CD8-positive, alpha-beta memory T cell (primary cell): ENCODE data around the gene STXBP2. TPM values are rescaled to one million over a fixed set of nuclear protein-coding genes. Genes with fewer than 3 reads are reported as not detected.

Source experiments
- CTCF ChIA-PET: fragments of 350-600 bp; sonication (Branson Sonifier 250); formaldehyde crosslinking; loops from one replicate; lab custom pipeline; 2021; ENCODE audit warnings: antibody characterized with exemption; lab: Charles Lee
- POLR2A ChIA-PET: fragments of 350-600 bp; sonication (Branson Sonifier 250); formaldehyde crosslinking; loops from one replicate; lab custom pipeline; 2021; ENCODE audit warnings: antibody characterized with exemption; lab: Charles Lee
- DNase-seq, 5 donors: peaks; one replicate each; pipeline versions ENCODE4 v3.0.0 to v3.0.0-alpha.2; 2020 to 2022; ENCODE audit warnings: mixed read lengths in 1 of 5
- H3K27ac ChIP-seq: one replicate; pipeline ENCODE4 v1.7.0; 2013; ENCODE audit warnings: low read depth, mild to moderate bottlenecking, low read length, moderate library complexity
- H3K27me3 ChIP-seq: 2 replicates; pipeline ENCODE4 v1.7.0; 2013; ENCODE audit warnings: low read length, mild to moderate bottlenecking; ENCODE audit not compliant: insufficient read depth, poor library complexity, severe bottlenecking
- H3K36me3 ChIP-seq: 2 replicates; pipeline ENCODE4 v1.7.0; 2013; ENCODE audit warnings: mild to moderate bottlenecking, low read length, moderate library complexity; ENCODE audit not compliant: insufficient read depth
- H3K4me1 ChIP-seq: 2 replicates; pipeline ENCODE4 v1.7.0; 2013; ENCODE audit warnings: mild to moderate bottlenecking, low read length, moderate library complexity; ENCODE audit not compliant: insufficient read depth
- H3K4me3 ChIP-seq: 2 replicates; pipeline ENCODE4 v1.7.0; 2013; ENCODE audit warnings: mild to moderate bottlenecking, low read length
- H3K9me3 ChIP-seq: 2 replicates; pipeline ENCODE4 v1.7.0; 2013; ENCODE audit warnings: mild to moderate bottlenecking, low read length
- H3K27ac Mint-ChIP-seq, 8 donors: one replicate each; pipeline ENCODE4 v1.8.0; 2020 to 2021; ENCODE audit warnings: mixed read lengths in 8 of 8, mild to moderate bottlenecking in 6 of 8, inconsistent platforms in 3 of 8, moderate library complexity in 3 of 8
- H3K27me3 Mint-ChIP-seq, 2 donors: one replicate each; pipeline ENCODE4 v1.8.0; 2020 to 2021; ENCODE audit warnings: mixed read lengths in 2 of 2, mild to moderate bottlenecking in 1 of 2, moderate library complexity in 1 of 2
- H3K36me3 Mint-ChIP-seq, 3 donors: one replicate each; pipeline ENCODE4 v1.8.0; 2020 to 2021; ENCODE audit warnings: mixed read lengths in 3 of 3, inconsistent platforms in 1 of 3, mild to moderate bottlenecking in 1 of 3
- H3K4me1 Mint-ChIP-seq, 3 donors: one replicate each; pipeline ENCODE4 v1.8.0; 2020 to 2021; ENCODE audit warnings: mixed read lengths in 3 of 3, inconsistent platforms in 1 of 3, mild to moderate bottlenecking in 1 of 3
- H3K4me3 Mint-ChIP-seq, 7 donors: one replicate each; pipeline ENCODE4 v1.8.0; 2020 to 2021; ENCODE audit warnings: mixed read lengths in 7 of 7, mild to moderate bottlenecking in 6 of 7, moderate library complexity in 4 of 7, inconsistent platforms in 2 of 7
- H3K9me3 Mint-ChIP-seq, 5 donors: one replicate each; pipeline ENCODE4 v1.8.0; 2020 to 2022; ENCODE audit warnings: mixed read lengths in 5 of 5, mild to moderate bottlenecking in 3 of 5, moderate library complexity in 2 of 5, inconsistent platforms in 1 of 5
- polyA plus RNA-seq: library from polyadenylated mRNA; unstranded; fragments of 300-500 nt; fragmentation: Illumina TruSeq; gene quantifications from one replicate; pipeline ENCODE4 v1.2.3, GENCODE V29; 2021
- total RNA-seq, 2 experiments: library from RNA; stranded (reverse); gene quantifications; one replicate each; pipeline ENCODE4 v1.2.3, GENCODE V29; 2021

STXBP2 gene
- total and polyA plus RNA-seq, 3 experiments from 2014 or later = 75.2 to 80.5 (median 80.1) TPM

DNA sequence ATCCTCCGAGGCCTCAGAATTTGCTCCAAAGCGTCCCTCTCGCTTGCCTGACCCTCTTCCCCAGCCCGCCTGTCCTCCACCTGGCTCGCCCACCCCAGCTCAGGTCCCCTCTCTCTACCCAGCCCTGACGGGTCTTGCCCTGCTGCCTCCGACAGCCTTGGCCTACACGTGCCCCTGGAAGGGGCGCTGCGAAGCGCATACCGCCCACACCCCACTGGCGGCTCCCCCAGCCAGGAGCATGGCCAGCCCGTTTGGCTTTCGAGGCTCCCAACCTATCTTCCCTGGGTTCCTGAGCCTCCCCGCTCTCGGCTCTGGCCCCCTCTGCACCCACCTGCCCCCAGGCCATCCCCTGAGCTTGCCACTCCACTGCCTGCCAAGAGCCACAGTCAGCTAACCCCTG, 12.1 kb upstream of the STXBP2 start:
- no peak overlapping the region for H3K27ac ChIP-seq
- Mint-ChIP-seq H3K9me3 (no peaks in the 10 kb centered on the region), H3K27ac (no peak overlapping the region), H3K4me3 (peak overlapping the region in 1 of 7 donors; percentile 23), H3K36me3 (peaks cover 5 to 82% (median 17%) of the 10 kb centered on the region in 3 donors), H3K4me1 (peaks cover 21 to 32% (median 25%) of the 10 kb centered on the region in 3 donors), H3K27me3 (no peaks in the 10 kb centered on the region)
- peaks cover 37% of the 10 kb centered on the region for H3K36me3 ChIP-seq
- ChIA-PET POLR2A (no interaction called here), CTCF (no interaction called here)
- H3K4me1 ChIP-seq = peaks cover 11% of the 10 kb centered on the region
- H3K4me3 ChIP-seq = no peak overlapping the region
- no peaks in the 10 kb centered on the region for H3K27me3 ChIP-seq
- no peaks in the 10 kb centered on the region for H3K9me3 ChIP-seq
- DNase-seq = no peak

DNA sequence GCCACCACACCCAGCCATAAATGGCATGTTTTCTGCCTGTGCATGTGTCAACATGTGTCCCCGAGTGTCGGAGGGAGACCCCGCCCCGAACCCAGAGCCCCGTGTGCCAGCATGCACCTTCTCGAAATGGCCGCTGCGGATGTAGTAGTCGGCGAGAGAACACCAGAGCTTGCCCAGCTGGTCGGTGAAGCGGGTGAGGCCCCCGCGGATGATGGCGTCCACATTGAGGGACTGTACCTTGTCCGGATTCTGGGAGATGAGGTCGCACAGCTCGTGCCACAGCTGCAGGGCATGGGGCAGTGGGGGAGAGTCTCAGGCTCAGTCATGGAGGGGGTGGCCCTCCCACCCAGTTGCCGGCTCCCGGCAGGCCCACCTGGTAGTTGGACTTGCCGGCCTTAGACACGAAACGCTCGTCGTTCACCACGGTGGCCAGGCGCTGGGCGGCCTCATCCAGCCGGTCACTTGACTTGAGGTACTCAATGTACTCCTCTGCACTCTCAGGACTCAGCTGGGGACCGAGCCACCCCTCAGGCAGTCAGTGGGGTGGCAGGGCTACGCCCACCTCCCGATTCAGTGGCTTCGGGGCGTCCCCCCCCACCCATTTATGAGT, 11.0 kb upstream of the STXBP2 start:
- Histone ChIP-seq H3K27me3 (no peaks in the 10 kb centered on the region), H3K9me3 (no peaks in the 10 kb centered on the region), H3K27ac (no peak overlapping the region), H3K4me1 (peaks cover 22% of the 10 kb centered on the region), H3K4me3 (no peak overlapping the region), H3K36me3 (peaks cover 37% of the 10 kb centered on the region)
- peaks cover 32 to 42% (median 35%) of the 10 kb centered on the region in 3 donors for H3K4me1 Mint-ChIP-seq
- no peak overlapping the region for H3K4me3 Mint-ChIP-seq
- H3K36me3 Mint-ChIP-seq = peaks cover 5 to 77% (median 17%) of the 10 kb centered on the region in 3 donors
- H3K9me3 Mint-ChIP-seq = no peaks in the 10 kb centered on the region
- DNase-seq = no peak
- ChIA-PET CTCF (no interaction called here), POLR2A (no interaction called here)
- no peaks in the 10 kb centered on the region for H3K27me3 Mint-ChIP-seq
- peak overlapping the region in 1 of 8 donors; percentile 84 for H3K27ac Mint-ChIP-seq

DNA sequence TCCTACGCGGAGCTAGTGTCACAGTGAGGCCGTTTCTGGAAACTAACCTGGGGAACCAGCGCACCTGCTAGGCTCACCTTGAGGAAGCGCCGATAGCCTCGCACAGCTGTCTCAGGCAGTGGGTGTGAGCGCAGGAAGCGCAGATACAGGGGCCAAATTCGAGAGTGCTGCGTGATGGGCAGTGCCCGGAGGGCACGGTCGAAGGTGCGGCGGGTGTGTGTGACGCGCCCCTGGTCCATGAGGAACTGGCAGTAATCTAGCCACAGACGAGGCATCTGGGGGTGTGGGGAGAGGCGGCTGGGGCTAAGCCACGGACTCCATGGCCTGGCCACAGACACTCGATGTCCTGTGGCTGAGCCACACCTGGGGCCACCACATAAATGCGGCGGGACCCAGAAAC, 9.7 kb upstream of the STXBP2 start:
- Mint-ChIP-seq H3K4me3 (peak overlapping the region in 5 of 7 donors; percentile 12 to 39 (median 21)), H3K27ac (peak overlapping the region in 2 of 8 donors; percentile 25 to 33)

GRCh38 chr19:7628589-7629311, 8.2 kb upstream of the STXBP2 start:
- H3K36me3 Mint-ChIP-seq = peaks cover 0 to 62% (median 8%) of the 10 kb centered on the region in 3 donors
- no peaks in the 10 kb centered on the region for H3K27me3 ChIP-seq

More for the DNA sequence above, 9.7 kb upstream of the STXBP2 start:
- peaks cover 22% of the 10 kb centered on the region for H3K4me1 ChIP-seq
- DNase-seq = no peak
- H3K27ac ChIP-seq = no peak overlapping the region
- H3K4me1 Mint-ChIP-seq = peaks cover 32 to 51% (median 37%) of the 10 kb centered on the region in 3 donors
- ChIA-PET POLR2A (no interaction called here), CTCF (no interaction called here)
- peaks cover 28% of the 10 kb centered on the region for H3K36me3 ChIP-seq
- no peaks in the 10 kb centered on the region for H3K9me3 ChIP-seq
- H3K27me3 Mint-ChIP-seq = no peaks in the 10 kb centered on the region
- no peaks in the 10 kb centered on the region for H3K27me3 ChIP-seq
- no peaks in the 10 kb centered on the region for H3K9me3 Mint-ChIP-seq
- H3K36me3 Mint-ChIP-seq = peaks cover 0 to 73% (median 12%) of the 10 kb centered on the region in 3 donors
- H3K4me3 ChIP-seq = no peak overlapping the region

GRCh38 chr19:7629347-7630054, 7.4 kb upstream of the STXBP2 start, which contains the start of the genes PET100 and XAB2:
TSS of gene PET100 (plus strand) at chr19:7629793. CDS start at chr19:7629834, 41 bp downstream.
TSS of gene XAB2 (minus strand) at chr19:7629545. CDS start at chr19:7629527, 18 bp downstream.
- DNase-seq = peak; percentile 89 to 98 (median 94)
- peaks cover 32 to 51% (median 39%) of the 10 kb centered on the region in 3 donors for H3K4me1 Mint-ChIP-seq
- Histone ChIP-seq H3K9me3 (no peaks in the 10 kb centered on the region), H3K27me3 (no peaks in the 10 kb centered on the region), H3K4me3 (peak within 1 kb of the TSS; percentile 92), H3K36me3 (peaks cover 18% of the 10 kb centered on the region), H3K4me1 (peaks cover 22% of the 10 kb centered on the region), H3K27ac (peak within 1 kb of the TSS; percentile 98)
- peaks cover 0 to 57% (median 8%) of the 10 kb centered on the region in 3 donors for H3K36me3 Mint-ChIP-seq
- no peaks in the 10 kb centered on the region for H3K27me3 Mint-ChIP-seq
- peak within 1 kb of the TSS; percentile 90 to 99 (median 97) for H3K4me3 Mint-ChIP-seq
- CTCF ChIA-PET = interaction anchor here (0.9 to 1.6 kb wide), 3 partner anchors 51 to 61 kb away, joined by 3 to 11 read pairs (median 6); partner anchors contain the start of gene TRAPPC5
- POLR2A ChIA-PET = interaction anchor here (0.5 to 2.0 kb wide), 15 partner anchors 8 to 1725 kb away, joined by 3 to 10 read pairs (median 4); partner anchors contain the start of genes CAMSAP3, MCOLN1, PNPLA6 and TIMM44
- H3K9me3 Mint-ChIP-seq = no peaks in the 10 kb centered on the region
- peak within 1 kb of the TSS; percentile 90 to 100 (median 100) for H3K27ac Mint-ChIP-seq

More at GRCh38 chr19:7628589-7629311, 8.2 kb upstream of the STXBP2 start:
- Histone ChIP-seq H3K36me3 (peaks cover 18% of the 10 kb centered on the region), H3K4me3 (peak overlapping the region; percentile 92), H3K27ac (peak overlapping the region; percentile 98), H3K4me1 (peaks cover 22% of the 10 kb centered on the region), H3K9me3 (no peaks in the 10 kb centered on the region)
- no peaks in the 10 kb centered on the region for H3K27me3 Mint-ChIP-seq
- H3K4me1 Mint-ChIP-seq = peaks cover 32 to 51% (median 37%) of the 10 kb centered on the region in 3 donors
- CTCF ChIA-PET = interaction anchor here (0.9 kb wide), 1 partner anchor 61 kb away, joined by 3 read pairs; no protein-coding TSS in a partner anchor
- peak overlapping the region; percentile 90 to 100 (median 100) for H3K27ac Mint-ChIP-seq
- POLR2A ChIA-PET = interaction anchor here (1.0 to 2.0 kb wide), 5 partner anchors 9 to 94 kb away, joined by 3 to 4 read pairs (median 3); partner anchors contain the start of genes CAMSAP3, PNPLA6 and TRAPPC5
- DNase-seq = no peak
- peak overlapping the region; percentile 90 to 99 (median 97) for H3K4me3 Mint-ChIP-seq
- H3K9me3 Mint-ChIP-seq = no peaks in the 10 kb centered on the region

GRCh38 chr19:7631577-7631976, 5.3 kb upstream of the STXBP2 start:
- Histone ChIP-seq H3K27ac (no peak overlapping the region), H3K4me1 (peaks cover 35% of the 10 kb centered on the region), H3K36me3 (peaks cover 3% of the 10 kb centered on the region), H3K9me3 (no peaks in the 10 kb centered on the region), H3K27me3 (no peaks in the 10 kb centered on the region), H3K4me3 (no peak overlapping the region)
- ChIA-PET POLR2A (no interaction called here), CTCF (no interaction called here)
- H3K27ac Mint-ChIP-seq = peak overlapping the region in 3 of 8 donors; percentile 50 to 71 (median 51)
- H3K36me3 Mint-ChIP-seq = peaks cover 0 to 41% (median 8%) of the 10 kb centered on the region in 3 donors
- DNase-seq = no peak
- no peaks in the 10 kb centered on the region for H3K27me3 Mint-ChIP-seq
- H3K4me3 Mint-ChIP-seq = peak overlapping the region in 4 of 7 donors; percentile 34 to 54 (median 47)
- H3K9me3 Mint-ChIP-seq = no peaks in the 10 kb centered on the region
- peaks cover 40 to 65% (median 48%) of the 10 kb centered on the region in 3 donors for H3K4me1 Mint-ChIP-seq

GRCh38 chr19:7632340-7633203, 4.3 kb upstream of the STXBP2 start:
- DNase-seq = no peak

More at GRCh38 chr19:7632340-7633203, 4.3 kb upstream of the STXBP2 start:
- Histone ChIP-seq H3K27ac (no peak overlapping the region), H3K4me3 (no peak overlapping the region), H3K4me1 (peaks cover 40% of the 10 kb centered on the region), H3K9me3 (no peaks in the 10 kb centered on the region), H3K27me3 (no peaks in the 10 kb centered on the region), H3K36me3 (no peaks in the 10 kb centered on the region)
- POLR2A ChIA-PET = no interaction called here
- CTCF ChIA-PET = interaction anchor here (0.6 to 1.0 kb wide), 2 partner anchors 19 to 48 kb away, joined by 3 read pairs; partner anchors contain the start of gene TRAPPC5
- H3K27me3 Mint-ChIP-seq = no peaks in the 10 kb centered on the region
- peak overlapping the region in 1 of 8 donors; percentile 71 for H3K27ac Mint-ChIP-seq
- peak overlapping the region in 1 of 7 donors; percentile 51 for H3K4me3 Mint-ChIP-seq
- peaks cover 39 to 61% (median 47%) of the 10 kb centered on the region in 3 donors for H3K4me1 Mint-ChIP-seq
- no peaks in the 10 kb centered on the region for H3K9me3 Mint-ChIP-seq
- peaks cover 0 to 36% (median 5%) of the 10 kb centered on the region in 3 donors for H3K36me3 Mint-ChIP-seq
